Measurements from ENCODE around the gene CDH23. TPM values are rescaled to one million over a fixed set of nuclear protein-coding genes. Genes with fewer than 3 reads are reported as not detected.

The CDH23 gene
- total RNA-seq, 1 donor, result 0.36 TPM

- no peak for TF ChIP-seq CTCF (IDR thresholded peaks at IDR 0.05; ENCODE audit: extremely low read depth, low read depth, low read length)
- Histone ChIP-seq H3K79me2 (ENCODE audit: insufficient read depth, low read length) (no peaks in the 10 kb centered on the region), H3K9me3 (ENCODE audit: low read depth, low read length) (no peaks in the 10 kb centered on the region), H3K36me3 (ENCODE audit: insufficient read depth, low read length) (no peaks in the 10 kb centered on the region), H3K27ac (ENCODE audit: low read depth, low read length) (no peak overlapping the region), H3K4me3 (ENCODE audit: insufficient read depth, low read length) (no peak overlapping the region), H2AFZ (ENCODE audit: low read length) (no peak overlapping the region), H3K4me2 (ENCODE audit: insufficient read depth, low read length) (no peak overlapping the region), H4K20me1 (ENCODE audit: insufficient read depth, low read length) (no peaks in the 10 kb centered on the region), H3K4me1 (ENCODE audit: insufficient read depth, low read length) (no peaks in the 10 kb centered on the region), H3K27me3 (ENCODE audit: insufficient read depth, low read length) (peaks cover 61% of the 10 kb centered on the region)
- DNase-seq (ENCODE audit: insufficient read length, low spot score, missing footprints), result no peak
Measured at GRCh38 chr10:71388583-71389310, 8.0 kb upstream of the CDH23 start.

GRCh38 chr10:71389768-71390460 is 6.8 kb upstream of the CDH23 start:
- Histone ChIP-seq H3K4me1 (ENCODE audit: insufficient read depth, low read length) (no peaks in the 10 kb centered on the region), H3K9me3 (ENCODE audit: low read depth, low read length) (no peaks in the 10 kb centered on the region), H3K27me3 (ENCODE audit: insufficient read depth, low read length) (peaks cover 72% of the 10 kb centered on the region), H3K4me3 (ENCODE audit: insufficient read depth, low read length) (no peak overlapping the region), H2AFZ (ENCODE audit: low read length) (no peak overlapping the region), H3K36me3 (ENCODE audit: insufficient read depth, low read length) (no peaks in the 10 kb centered on the region), H3K27ac (ENCODE audit: low read depth, low read length) (no peak overlapping the region), H3K79me2 (ENCODE audit: insufficient read depth, low read length) (no peaks in the 10 kb centered on the region), H3K4me2 (ENCODE audit: insufficient read depth, low read length) (no peak overlapping the region), H4K20me1 (ENCODE audit: insufficient read depth, low read length) (no peaks in the 10 kb centered on the region)
- no peak for TF ChIP-seq CTCF (IDR thresholded peaks at IDR 0.05; ENCODE audit: extremely low read depth, low read depth, low read length)
- DNase-seq (ENCODE audit: insufficient read length, low spot score, missing footprints), result no peak

GRCh38 chr10:71390461-71390835 is 6.3 kb upstream of the CDH23 start:
- Histone ChIP-seq H3K27me3 (ENCODE audit: insufficient read depth, low read length) (peaks cover 78% of the 10 kb centered on the region), H3K4me1 (ENCODE audit: insufficient read depth, low read length) (no peaks in the 10 kb centered on the region), H3K4me2 (ENCODE audit: insufficient read depth, low read length) (no peak overlapping the region), H3K27ac (ENCODE audit: low read depth, low read length) (no peak overlapping the region), H2AFZ (ENCODE audit: low read length) (no peak overlapping the region), H4K20me1 (ENCODE audit: insufficient read depth, low read length) (no peaks in the 10 kb centered on the region), H3K36me3 (ENCODE audit: insufficient read depth, low read length) (no peaks in the 10 kb centered on the region), H3K79me2 (ENCODE audit: insufficient read depth, low read length) (no peaks in the 10 kb centered on the region), H3K4me3 (ENCODE audit: insufficient read depth, low read length) (no peak overlapping the region), H3K9me3 (ENCODE audit: low read depth, low read length) (no peaks in the 10 kb centered on the region)
- no peak for DNase-seq (ENCODE audit: insufficient read length, low spot score, missing footprints)
- no peak for TF ChIP-seq CTCF (IDR thresholded peaks at IDR 0.05; ENCODE audit: extremely low read depth, low read depth, low read length)

GRCh38 chr10:71390921-71391690 is 5.6 kb upstream of the CDH23 start:
- TF ChIP-seq CTCF (IDR thresholded peaks at IDR 0.05; ENCODE audit: extremely low read depth, low read depth, low read length), result no peak
- peaks cover 79% of the 10 kb centered on the region for H3K27me3 ChIP-seq (ENCODE audit: insufficient read depth, low read length)
- no peak overlapping the region for H3K4me2 ChIP-seq (ENCODE audit: insufficient read depth, low read length)

More at GRCh38 chr10:71390921-71391690, 5.6 kb upstream of the CDH23 start:
- H4K20me1 ChIP-seq (ENCODE audit: insufficient read depth, low read length), result no peaks in the 10 kb centered on the region
- no peak overlapping the region for H3K27ac ChIP-seq (ENCODE audit: low read depth, low read length)
- no peaks in the 10 kb centered on the region for H3K79me2 ChIP-seq (ENCODE audit: insufficient read depth, low read length)
- H3K4me3 ChIP-seq (ENCODE audit: insufficient read depth, low read length), result no peak overlapping the region
- no peaks in the 10 kb centered on the region for H3K36me3 ChIP-seq (ENCODE audit: insufficient read depth, low read length)
- no peaks in the 10 kb centered on the region for H3K4me1 ChIP-seq (ENCODE audit: insufficient read depth, low read length)
- no peaks in the 10 kb centered on the region for H3K9me3 ChIP-seq (ENCODE audit: low read depth, low read length)
- no peak for DNase-seq (ENCODE audit: insufficient read length, low spot score, missing footprints)
- H2AFZ ChIP-seq (ENCODE audit: low read length), result no peak overlapping the region
